Loucy (cell line): ENCODE results near the gene KRTAP10-9.

Source experiments
- H2AFZ ChIP-seq: fragments of 200-600 bp; sonication (generic); 2 replicates; pipeline ENCODE4 v1.6.0; 2016; ENCODE audit warnings: antibody characterized with exemption, mild to moderate bottlenecking, low read length, moderate library complexity
- H3F3A ChIP-seq: fragments of 200-600 bp; 2 replicates; pipeline ENCODE4 v1.6.0; 2016; ENCODE audit warnings: antibody characterized with exemption, low read depth, mild to moderate bottlenecking
- H3K27me3 ChIP-seq: fragments of 200-600 bp; sonication (generic); 2 replicates; pipeline ENCODE4 v1.6.1; 2014; ENCODE audit warnings: low read length, mild to moderate bottlenecking; ENCODE audit not compliant: insufficient read depth, poor library complexity, severe bottlenecking
- H3K36me3 ChIP-seq: fragments of 200-600 bp; sonication (generic); 2 replicates; pipeline ENCODE4 v1.6.1; 2016; ENCODE audit warnings: low read length; ENCODE audit not compliant: insufficient read depth
- H3K4me1 ChIP-seq: fragments of 200-600 bp; sonication (generic); 2 replicates; pipeline ENCODE4 v1.5.1; 2014; ENCODE audit warnings: low read length, mild to moderate bottlenecking; ENCODE audit not compliant: insufficient read depth, poor library complexity, severe bottlenecking
- H3K4me2 ChIP-seq: fragments of 200-600 bp; sonication (generic); 2 replicates; pipeline ENCODE4 v1.6.0; 2014; ENCODE audit warnings: antibody characterized with exemption, low read length, low read depth, mild to moderate bottlenecking; ENCODE audit not compliant: poor library complexity, severe bottlenecking
- H3K4me3 ChIP-seq: fragments of 200-600 bp; sonication (generic); 2 replicates; pipeline ENCODE4 v1.5.1; 2014; ENCODE audit warnings: low read length, mild to moderate bottlenecking, mixed read lengths; ENCODE audit not compliant: poor library complexity, severe bottlenecking
- H3K79me2 ChIP-seq: fragments of 200-600 bp; sonication (generic); 2 replicates; pipeline ENCODE4 v1.6.1; 2014; ENCODE audit warnings: low read length; ENCODE audit not compliant: insufficient read depth
- H3K9ac ChIP-seq: fragments of 200-600 bp; sonication (generic); 2 replicates; pipeline ENCODE4 v1.6.0; 2014; ENCODE audit warnings: mild to moderate bottlenecking, low read depth, low read length, moderate library complexity; ENCODE audit not compliant: poor library complexity, severe bottlenecking
- H3K9me2 ChIP-seq: fragments of 200-600 bp; sonication (generic); replicated peaks from 2 replicates; pipeline ENCODE4 v1.6.1; 2016; ENCODE audit warnings: low read depth, low read length, mixed read lengths
- H3K9me3 ChIP-seq: fragments of 200-600 bp; sonication (generic); 2 replicates; pipeline ENCODE4 v1.6.1; 2014; ENCODE audit warnings: mild to moderate bottlenecking, antibody characterized with exemption, low read length, low read depth; ENCODE audit not compliant: insufficient read depth
- H4K20me1 ChIP-seq: fragments of 200-600 bp; sonication (generic); 2 replicates; pipeline ENCODE4 v1.6.0; 2014; ENCODE audit warnings: antibody characterized with exemption, low read length, mild to moderate bottlenecking; ENCODE audit not compliant: insufficient read depth, poor library complexity, severe bottlenecking
- CTCF ChIP-seq: fragments of 200-600 bp; sonication (generic); conservative IDR thresholded peaks from 2 replicates; pipeline ENCODE4 v1.5.1; 2014; ENCODE audit warnings: mild to moderate bottlenecking, antibody characterized with exemption, low read length
- EZH2phosphoT487 ChIP-seq: fragments of 200-600 bp; IDR thresholded peaks from 2 replicates; pipeline ENCODE4 v1.6.1; 2018; ENCODE audit warnings: antibody characterized with exemption, mild to moderate bottlenecking, moderate library complexity, borderline replicate concordance

KRTAP10-9 gene

GRCh38 chr21:44639331-44639655, 12.4 kb downstream of the KRTAP10-9 start:
- no peaks in the 10 kb centered on the region for H4K20me1 ChIP-seq
- H3K9me3 ChIP-seq, result peaks cover 10% of the 10 kb centered on the region; the same call in 1 of the 2 replicates
- H3K27me3 ChIP-seq, result no peaks in the 10 kb centered on the region
- H3K9ac ChIP-seq, result no peak overlapping the region
- no peaks in the 10 kb centered on the region for H3K9me2 ChIP-seq
- no peaks in the 10 kb centered on the region for H3K4me1 ChIP-seq
- H3K36me3 ChIP-seq, result no peaks in the 10 kb centered on the region
- no peak overlapping the region for H3K4me3 ChIP-seq
- TF ChIP-seq EZH2phosphoT487, result no peak
- no peak for TF ChIP-seq CTCF
- H3F3A ChIP-seq, result no peaks in the 10 kb centered on the region
- no peaks in the 10 kb centered on the region for H3K79me2 ChIP-seq
- H2AFZ ChIP-seq, result no peak overlapping the region
- no peak overlapping the region for H3K4me2 ChIP-seq

- TF ChIP-seq EZH2phosphoT487 (no peak), CTCF (no peak)
- Histone ChIP-seq H3K4me1 (no peaks in the 10 kb centered on the region), H3K4me2 (no peak overlapping the region), H3K9ac (no peak overlapping the region), H3F3A (no peaks in the 10 kb centered on the region), H4K20me1 (no peaks in the 10 kb centered on the region), H2AFZ (no peak overlapping the region), H3K79me2 (no peaks in the 10 kb centered on the region), H3K4me3 (no peak overlapping the region), H3K27me3 (no peaks in the 10 kb centered on the region), H3K9me2 (no peaks in the 10 kb centered on the region), H3K9me3 (peaks cover 16% of the 10 kb centered on the region; the same call in 1 of the 2 replicates), H3K36me3 (no peaks in the 10 kb centered on the region)
These were observed 13.9 kb downstream of the KRTAP10-9 start for GRCh38 chr21:44640761-44641160.

- H3K27me3 ChIP-seq, result no peaks in the 10 kb centered on the region
- H3F3A ChIP-seq, result no peaks in the 10 kb centered on the region
- H3K79me2 ChIP-seq, result no peaks in the 10 kb centered on the region
- no peak overlapping the region for H3K4me2 ChIP-seq
- no peak for TF ChIP-seq CTCF
- no peak for TF ChIP-seq EZH2phosphoT487
- H3K4me1 ChIP-seq, result no peaks in the 10 kb centered on the region
- H4K20me1 ChIP-seq, result no peaks in the 10 kb centered on the region
- no peak overlapping the region for H3K4me3 ChIP-seq
- H3K9me2 ChIP-seq, result no peaks in the 10 kb centered on the region
- no peak overlapping the region for H2AFZ ChIP-seq
- H3K9me3 ChIP-seq, result peaks cover 16% of the 10 kb centered on the region; the same call in 1 of the 2 replicates
- no peaks in the 10 kb centered on the region for H3K36me3 ChIP-seq
- H3K9ac ChIP-seq, result no peak overlapping the region
These were observed 16.9 kb downstream of the KRTAP10-9 start for GRCh38 chr21:44643741-44644310.
